ENCODE results near the gene BABAM2.
"Not testable (repeated sequence)": the region's sequence is repeated elsewhere in the genome, so short reads cannot be mapped to it uniquely, and the experiment has no call there.

The BABAM2 gene

GRCh38 chr2:28370354-28370753 lies 479.8 kb downstream of the BABAM2 start:
- no peak for DNase-seq
- Histone ChIP-seq H3K9me3 (ENCODE audit: severe bottlenecking) (no peaks in the 10 kb centered on the region), H3K4me3 (ENCODE audit: low read depth, low read length) (no peak overlapping the region), H3K36me3 (no peaks in the 10 kb centered on the region), H3K27ac (no peak overlapping the region), H3K27me3 (ENCODE audit: insufficient read depth, low read depth, severe bottlenecking) (no peaks in the 10 kb centered on the region)
- no peak for TF ChIP-seq CTCF (IDR thresholded peaks at IDR 0.05; ENCODE audit: low read depth, low read length)

GRCh38 chr2:28371728-28372127 lies 481.2 kb downstream of the BABAM2 start:
- H3K9me3 ChIP-seq (ENCODE audit: severe bottlenecking); DNase-seq; H3K4me3 ChIP-seq (ENCODE audit: low read depth, low read length); H3K27ac ChIP-seq; H3K36me3 ChIP-seq; H3K27me3 ChIP-seq (ENCODE audit: insufficient read depth, low read depth, severe bottlenecking): not testable (repeated sequence)

DNA sequence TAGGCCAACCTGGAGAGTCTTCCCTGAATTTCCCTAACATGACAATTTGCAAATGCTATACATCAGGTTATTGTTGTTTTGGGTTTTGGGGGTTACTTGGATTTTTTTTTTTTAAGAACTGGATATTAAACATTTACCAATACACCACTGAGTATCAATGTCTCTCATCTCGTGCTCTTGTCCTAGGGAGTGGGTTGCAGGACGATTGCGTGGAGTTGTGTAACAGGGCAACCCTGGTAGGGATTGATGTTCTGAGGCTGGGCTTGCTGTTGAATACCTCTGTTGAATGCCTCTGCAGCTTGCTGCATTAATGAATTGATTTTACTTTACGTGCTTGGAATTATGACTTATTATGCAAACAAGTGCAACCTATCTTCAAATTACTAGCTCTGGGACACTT lies 483.3 kb downstream of the BABAM2 start:
- Histone ChIP-seq H3K27ac (no peak overlapping the region), H3K36me3 (no peaks in the 10 kb centered on the region), H3K27me3 (ENCODE audit: insufficient read depth, low read depth, severe bottlenecking) (no peaks in the 10 kb centered on the region), H3K4me3 (ENCODE audit: low read depth, low read length) (no peak overlapping the region), H3K9me3 (ENCODE audit: severe bottlenecking) (no peaks in the 10 kb centered on the region)
- DNase-seq, result no peak
- no peak for TF ChIP-seq CTCF (IDR thresholded peaks at IDR 0.05; ENCODE audit: low read depth, low read length)

DNA sequence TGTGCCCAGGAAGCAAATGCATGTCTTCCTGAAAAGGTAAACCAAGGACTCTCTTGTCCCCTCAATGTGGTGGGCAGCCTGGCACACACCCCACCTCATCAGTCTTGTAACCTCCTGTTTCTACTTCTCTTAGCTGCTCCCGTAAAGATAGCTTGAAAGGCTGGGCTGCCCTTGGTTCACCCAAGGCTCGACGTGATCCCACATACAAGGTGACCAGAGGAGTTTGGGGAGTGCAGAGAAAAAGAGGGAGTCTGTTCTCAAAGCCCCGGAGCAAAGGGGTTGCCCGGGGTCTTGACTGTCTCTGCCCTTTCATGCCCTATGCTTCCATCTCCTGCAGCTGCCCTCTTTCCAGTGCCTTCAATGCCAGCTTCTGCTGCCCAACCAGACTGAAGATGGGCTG lies 483.8 kb downstream of the BABAM2 start:
- no peak for TF ChIP-seq CTCF (IDR thresholded peaks at IDR 0.05; ENCODE audit: low read depth, low read length)
- H3K27ac ChIP-seq, result no peak overlapping the region
- no peak for DNase-seq
- H3K4me3 ChIP-seq (ENCODE audit: low read depth, low read length), result no peak overlapping the region
- no peaks in the 10 kb centered on the region for H3K27me3 ChIP-seq (ENCODE audit: insufficient read depth, low read depth, severe bottlenecking)
- no peaks in the 10 kb centered on the region for H3K9me3 ChIP-seq (ENCODE audit: severe bottlenecking)
- no peaks in the 10 kb centered on the region for H3K36me3 ChIP-seq

DNA sequence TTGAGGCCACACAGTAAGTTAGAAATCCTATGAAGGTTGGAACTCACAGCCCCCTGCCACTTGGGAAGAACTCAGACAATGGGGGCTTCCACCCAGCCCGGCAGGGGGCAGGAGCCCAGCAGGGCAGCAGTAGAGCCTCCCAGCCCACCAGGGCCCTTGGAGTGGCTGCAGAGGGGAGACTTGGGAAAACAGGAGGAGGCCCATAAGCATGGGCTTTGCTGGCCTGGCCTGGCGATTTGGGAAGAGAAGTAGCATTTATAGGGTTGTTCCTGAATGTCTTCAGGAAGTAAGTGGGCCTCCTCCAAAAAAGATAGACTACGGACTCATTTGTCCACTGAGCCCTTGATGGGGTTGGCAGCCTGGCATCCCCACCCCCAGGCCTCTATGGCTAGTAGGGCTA lies 484.7 kb downstream of the BABAM2 start:
- H3K9me3 ChIP-seq (ENCODE audit: severe bottlenecking), result no peaks in the 10 kb centered on the region
- no peak for DNase-seq
- no peak overlapping the region for H3K27ac ChIP-seq
- TF ChIP-seq CTCF (IDR thresholded peaks at IDR 0.05; ENCODE audit: low read depth, low read length), result no peak
- H3K4me3 ChIP-seq (ENCODE audit: low read depth, low read length), result no peak overlapping the region
- H3K27me3 ChIP-seq (ENCODE audit: insufficient read depth, low read depth, severe bottlenecking), result no peaks in the 10 kb centered on the region
- H3K36me3 ChIP-seq, result no peaks in the 10 kb centered on the region

GRCh38 chr2:28375742-28376631 lies 485.5 kb downstream of the BABAM2 start:
- H3K27me3 ChIP-seq (ENCODE audit: insufficient read depth, low read depth, severe bottlenecking), result no peaks in the 10 kb centered on the region
- no peak for DNase-seq
- no peaks in the 10 kb centered on the region for H3K9me3 ChIP-seq (ENCODE audit: severe bottlenecking)
- no peaks in the 10 kb centered on the region for H3K36me3 ChIP-seq
- H3K27ac ChIP-seq, result no peak overlapping the region
- H3K4me3 ChIP-seq (ENCODE audit: low read depth, low read length), result no peak overlapping the region
- TF ChIP-seq CTCF (IDR thresholded peaks at IDR 0.05; ENCODE audit: low read depth, low read length), result no peak

Measured in WERI-Rb-1 (cell line).